AG04450 (cell line): ENCODE measurements around the gene FUT9. TPM values are rescaled to one million over a fixed set of nuclear protein-coding genes. Genes with fewer than 3 reads are reported as not detected.
"Not testable (repeated sequence)": the region's sequence is repeated elsewhere in the genome, so short reads cannot be mapped to it uniquely, and the experiment has no call there.

Experiments used
- CTCF ChIA-PET: fragments of 300-600, 350-600 bp; formaldehyde crosslinking; extraction: SDS; loops from one replicate; lab custom pipeline; 2022; ENCODE audit warnings: antibody characterized with exemption, inconsistent platforms; lab: Charles Lee
- POLR2A ChIA-PET: fragments of 350-600 bp; formaldehyde crosslinking; extraction: SDS; loops from one replicate; lab custom pipeline; 2021; ENCODE audit warnings: antibody characterized with exemption, inconsistent platforms; lab: Yijun Ruan, JAX
- DNase-seq: peaks from one replicate; pipeline ENCODE4 v3.0.0-alpha.2; 2011; ENCODE audit warnings: low read depth, low spot score
- H3K27ac ChIP-seq: one replicate; pipeline ENCODE4 v1.5.1; 2012; ENCODE audit warnings: low read depth, low read length, control low read depth
- H3K27me3 ChIP-seq: one replicate; pipeline ENCODE4 v1.6.0; 2012; ENCODE audit warnings: low read length; ENCODE audit not compliant: control insufficient read depth, insufficient read depth
- H3K4me3 ChIP-seq: 2 replicates; pipeline ENCODE4 v1.5.1; 2011; ENCODE audit warnings: mild to moderate bottlenecking, low read depth, low read length, control low read depth
- H3K9me3 ChIP-seq: 2 replicates; pipeline ENCODE4 v1.5.1; 2012; ENCODE audit warnings: low read length; ENCODE audit not compliant: control insufficient read depth, insufficient read depth
- polyA plus RNA-seq: library from polyadenylated mRNA; depleted of rRNA; stranded (reverse); fragments of >200 nt; gene quantifications from 2 replicates; pipeline ENCODE4 v1.2.3, GENCODE V29; 2011
- TF ChIP-seq, protein P1 (sequence below): IDR thresholded peaks from 2 replicates; pipeline ENCODE4 v1.5.1; 2011; ENCODE audit warnings: low read depth, low read length, control low read depth, inconsistent platforms

Gene FUT9
- polyA plus RNA-seq, 1 experiment: not detected

DNA sequence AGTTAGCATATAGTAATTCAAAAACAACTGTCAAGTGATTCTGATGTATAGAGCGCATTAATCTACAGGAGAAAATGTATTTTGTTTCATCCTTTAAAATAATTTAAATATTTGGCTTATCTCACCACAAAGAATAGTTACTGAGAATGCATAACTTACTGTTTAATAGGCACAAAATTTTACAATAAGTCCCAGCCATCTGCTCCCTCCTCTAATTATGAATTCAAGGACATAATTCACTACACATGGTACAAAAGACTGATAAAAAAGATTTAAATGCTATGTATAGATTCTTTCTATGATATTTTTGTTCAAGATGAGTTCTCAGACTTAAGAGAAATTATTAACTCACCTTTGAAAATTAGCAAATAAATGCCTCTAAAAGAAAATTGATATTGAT lies 242.0 kb downstream of the FUT9 start:
- ChIA-PET CTCF (no interaction called here), POLR2A (no interaction called here)
- TF ChIP-seq, protein P1, sequence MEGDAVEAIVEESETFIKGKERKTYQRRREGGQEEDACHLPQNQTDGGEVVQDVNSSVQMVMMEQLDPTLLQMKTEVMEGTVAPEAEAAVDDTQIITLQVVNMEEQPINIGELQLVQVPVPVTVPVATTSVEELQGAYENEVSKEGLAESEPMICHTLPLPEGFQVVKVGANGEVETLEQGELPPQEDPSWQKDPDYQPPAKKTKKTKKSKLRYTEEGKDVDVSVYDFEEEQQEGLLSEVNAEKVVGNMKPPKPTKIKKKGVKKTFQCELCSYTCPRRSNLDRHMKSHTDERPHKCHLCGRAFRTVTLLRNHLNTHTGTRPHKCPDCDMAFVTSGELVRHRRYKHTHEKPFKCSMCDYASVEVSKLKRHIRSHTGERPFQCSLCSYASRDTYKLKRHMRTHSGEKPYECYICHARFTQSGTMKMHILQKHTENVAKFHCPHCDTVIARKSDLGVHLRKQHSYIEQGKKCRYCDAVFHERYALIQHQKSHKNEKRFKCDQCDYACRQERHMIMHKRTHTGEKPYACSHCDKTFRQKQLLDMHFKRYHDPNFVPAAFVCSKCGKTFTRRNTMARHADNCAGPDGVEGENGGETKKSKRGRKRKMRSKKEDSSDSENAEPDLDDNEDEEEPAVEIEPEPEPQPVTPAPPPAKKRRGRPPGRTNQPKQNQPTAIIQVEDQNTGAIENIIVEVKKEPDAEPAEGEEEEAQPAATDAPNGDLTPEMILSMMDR: no peak

DNA sequence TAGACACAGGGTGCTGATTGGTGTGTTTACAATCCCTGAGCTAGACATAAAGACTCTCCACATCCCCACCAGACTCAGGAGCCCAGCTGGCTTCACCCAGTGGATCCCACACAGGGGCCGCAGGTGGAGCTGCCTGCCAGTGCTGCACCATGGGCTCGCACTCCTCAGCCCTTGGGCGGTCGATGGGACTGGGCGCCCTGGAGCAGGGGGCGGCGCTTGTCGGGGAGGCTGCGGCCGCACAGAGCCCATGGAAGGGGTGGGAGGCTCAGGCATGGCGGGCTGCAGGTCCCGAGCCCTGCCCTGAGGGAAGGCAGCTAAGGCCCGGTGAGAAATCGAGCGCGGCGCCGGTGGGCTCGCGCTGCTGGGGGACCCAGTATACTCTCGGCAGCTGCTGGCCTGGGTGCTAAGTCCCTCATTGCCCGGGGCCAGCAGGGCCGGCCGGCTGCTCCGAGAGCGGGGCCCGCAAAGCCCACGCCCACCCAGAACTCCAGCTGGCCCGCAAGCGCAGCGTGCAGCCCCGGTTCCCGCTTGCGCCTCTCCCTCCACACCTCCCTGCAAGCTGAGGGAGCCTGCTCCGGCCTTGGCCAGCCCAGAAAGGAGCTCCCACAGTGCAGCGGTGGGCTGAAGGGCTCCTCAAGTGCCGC lies 245.1 kb downstream of the FUT9 start:
- POLR2A ChIA-PET, H3K27me3 ChIP-seq, DNase-seq, H3K27ac ChIP-seq, CTCF ChIA-PET, H3K4me3 ChIP-seq: not testable (repeated sequence)
- peaks cover 23% of the 10 kb centered on the region for H3K9me3 ChIP-seq

More for the DNA sequence above, 242.0 kb downstream of the FUT9 start:
- no peak overlapping the region for H3K4me3 ChIP-seq
- no peaks in the 10 kb centered on the region for H3K27me3 ChIP-seq
- no peak for DNase-seq
- H3K27ac ChIP-seq: no peak overlapping the region
- peaks cover 23% of the 10 kb centered on the region for H3K9me3 ChIP-seq
